HEK293T (cell line): ENCODE results near the gene SH3GLB2.

Experiments
- CTCF ChIA-PET: fragments of 350-600 bp; formaldehyde crosslinking; extraction: SDS; loops from one replicate; lab custom pipeline; 2021; ENCODE audit warnings: antibody characterized with exemption, inconsistent platforms; lab: Yijun Ruan, JAX
- POLR2A ChIA-PET: fragments of 350-600 bp; formaldehyde crosslinking; extraction: SDS; loops from one replicate; lab custom pipeline; 2020; ENCODE audit warnings: antibody characterized with exemption, inconsistent platforms; lab: Yijun Ruan, JAX
- DNase-seq: peaks from one replicate; pipeline ENCODE4 v3.0.0; 2012; ENCODE audit warnings: mixed read lengths; ENCODE audit errors: extremely low spot score
- ARNT ChIP-seq: fragments of 450-650 bp; IDR thresholded peaks from 2 replicates; pipeline ENCODE4 v1.6.1; 2017; ENCODE audit warnings: mild to moderate bottlenecking
- BHLHE40 ChIP-seq: fragments of 450-650 bp; IDR thresholded peaks from 2 replicates; pipeline ENCODE4 v1.6.1; 2016; ENCODE audit warnings: mild to moderate bottlenecking, moderate library complexity, borderline replicate concordance
- CTBP1 ChIP-seq: fragments of 450-650 bp; IDR thresholded peaks from 2 replicates; pipeline ENCODE4 v1.6.1; 2016; ENCODE audit warnings: borderline replicate concordance
- ELF4 ChIP-seq: fragments of 450-650 bp; IDR thresholded peaks from 2 replicates; pipeline ENCODE4 v1.6.1; 2017; ENCODE audit warnings: antibody characterized with exemption
- FOXA1 ChIP-seq: fragments of 450-650 bp; IDR thresholded peaks from 2 replicates; pipeline ENCODE4 v1.6.1; 2016; ENCODE audit warnings: mild to moderate bottlenecking
- FOXK2 ChIP-seq: fragments of 450-650 bp; IDR thresholded peaks from 2 replicates; pipeline ENCODE4 v1.6.1; 2016; ENCODE audit warnings: mild to moderate bottlenecking
- FOXM1 ChIP-seq: fragments of 450-650 bp; IDR thresholded peaks from 2 replicates; pipeline ENCODE4 v1.6.1; 2017; ENCODE audit warnings: mild to moderate bottlenecking, borderline replicate concordance
- HDGF ChIP-seq: fragments of 450-650 bp; IDR thresholded peaks from 2 replicates; pipeline ENCODE4 v1.6.1; 2017; ENCODE audit warnings: antibody characterized with exemption, borderline replicate concordance
- L3MBTL2 ChIP-seq: fragments of 450-650 bp; conservative IDR thresholded peaks from 2 replicates; pipeline ENCODE4 v1.6.1; 2016; ENCODE audit warnings: mild to moderate bottlenecking
- LEF1 ChIP-seq: fragments of 450-650 bp; IDR thresholded peaks from 2 replicates; pipeline ENCODE4 v1.6.1; 2017; ENCODE audit warnings: mild to moderate bottlenecking, borderline replicate concordance
- NFRKB ChIP-seq: fragments of 450-650 bp; IDR thresholded peaks from 2 replicates; pipeline ENCODE4 v1.6.1; 2016; ENCODE audit warnings: mild to moderate bottlenecking, moderate library complexity
- SP1 ChIP-seq: fragments of 450-650 bp; IDR thresholded peaks from 2 replicates; pipeline ENCODE4 v1.6.1; 2017
- SUZ12 ChIP-seq: fragments of 450-650 bp; IDR thresholded peaks from 2 replicates; pipeline ENCODE4 v1.6.1; 2016; ENCODE audit warnings: mild to moderate bottlenecking
- TARDBP ChIP-seq: fragments of 450-650 bp; IDR thresholded peaks from 2 replicates; pipeline ENCODE4 v1.6.1; 2016
- ZNF384 ChIP-seq: fragments of 450-650 bp; IDR thresholded peaks from 2 replicates; pipeline ENCODE4 v1.6.1; 2016
- TF ChIP-seq, protein P1 (sequence below): fragments of 450-650 bp; IDR thresholded peaks from 2 replicates; pipeline ENCODE4 v1.6.1; 2016

The SH3GLB2 gene

DNA sequence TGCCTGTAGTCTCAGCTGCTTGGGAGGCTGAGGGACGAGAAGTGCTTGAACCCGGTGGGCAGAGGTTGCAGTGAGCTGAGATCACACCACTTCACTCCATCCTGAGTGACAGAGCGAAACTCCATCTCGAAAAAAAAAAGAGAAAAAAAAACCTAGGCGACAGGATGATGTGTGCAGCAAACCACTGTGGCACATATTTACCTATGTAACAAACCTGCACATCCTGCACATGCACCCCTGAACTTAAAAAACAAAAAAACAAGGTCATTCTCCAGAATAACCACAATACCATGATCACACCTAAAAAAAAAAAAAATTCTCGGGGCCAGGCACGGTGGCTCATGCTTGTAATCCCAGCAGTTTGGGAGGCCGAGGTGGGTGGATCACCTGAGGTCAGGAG, 45.3 kb upstream of the SH3GLB2 start:
- no peak for TF ChIP-seq LEF1
- no peak for TF ChIP-seq ZNF384
- TF ChIP-seq NFRKB = no peak
- no peak for TF ChIP-seq ELF4
- no peak for TF ChIP-seq SP1
- no peak for TF ChIP-seq TARDBP
- no peak for TF ChIP-seq FOXM1
- TF ChIP-seq L3MBTL2 = no peak
- no peak for TF ChIP-seq CTBP1
- no peak for TF ChIP-seq ARNT
- no peak for TF ChIP-seq HDGF
- TF ChIP-seq BHLHE40 = no peak
- TF ChIP-seq SUZ12 = no peak
- no peak for TF ChIP-seq FOXA1
- TF ChIP-seq FOXK2 = no peak
- TF ChIP-seq, protein P1, sequence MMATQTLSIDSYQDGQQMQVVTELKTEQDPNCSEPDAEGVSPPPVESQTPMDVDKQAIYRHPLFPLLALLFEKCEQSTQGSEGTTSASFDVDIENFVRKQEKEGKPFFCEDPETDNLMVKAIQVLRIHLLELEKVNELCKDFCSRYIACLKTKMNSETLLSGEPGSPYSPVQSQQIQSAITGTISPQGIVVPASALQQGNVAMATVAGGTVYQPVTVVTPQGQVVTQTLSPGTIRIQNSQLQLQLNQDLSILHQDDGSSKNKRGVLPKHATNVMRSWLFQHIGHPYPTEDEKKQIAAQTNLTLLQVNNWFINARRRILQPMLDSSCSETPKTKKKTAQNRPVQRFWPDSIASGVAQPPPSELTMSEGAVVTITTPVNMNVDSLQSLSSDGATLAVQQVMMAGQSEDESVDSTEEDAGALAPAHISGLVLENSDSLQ = no peak
- POLR2A ChIA-PET = interaction anchor here (1.0 kb wide), 1 partner anchor 8 kb away, joined by 4 read pairs; the partner anchor contains the start of gene DOLPP1
- no peak for DNase-seq
- CTCF ChIA-PET = interaction anchor here (0.6 kb wide), 1 partner anchor 666 kb away, joined by 4 read pairs; no protein-coding TSS in a partner anchor

- TF ChIP-seq HDGF (no peak), ARNT (no peak), LEF1 (no peak), SUZ12 (no peak), NFRKB (no peak), CTBP1 (no peak), ZNF384 (no peak), TARDBP (no peak), SP1 (no peak), FOXA1 (no peak)
- ChIA-PET CTCF (no interaction called here), POLR2A (interaction anchor here (1.5 kb wide), 1 partner anchor 9 kb away, joined by 4 read pairs; the partner anchor contains the start of gene DOLPP1)
- DNase-seq = no peak
Observed at GRCh38 chr9:129072171-129072570, 44.0 kb upstream of the SH3GLB2 start.

DNA sequence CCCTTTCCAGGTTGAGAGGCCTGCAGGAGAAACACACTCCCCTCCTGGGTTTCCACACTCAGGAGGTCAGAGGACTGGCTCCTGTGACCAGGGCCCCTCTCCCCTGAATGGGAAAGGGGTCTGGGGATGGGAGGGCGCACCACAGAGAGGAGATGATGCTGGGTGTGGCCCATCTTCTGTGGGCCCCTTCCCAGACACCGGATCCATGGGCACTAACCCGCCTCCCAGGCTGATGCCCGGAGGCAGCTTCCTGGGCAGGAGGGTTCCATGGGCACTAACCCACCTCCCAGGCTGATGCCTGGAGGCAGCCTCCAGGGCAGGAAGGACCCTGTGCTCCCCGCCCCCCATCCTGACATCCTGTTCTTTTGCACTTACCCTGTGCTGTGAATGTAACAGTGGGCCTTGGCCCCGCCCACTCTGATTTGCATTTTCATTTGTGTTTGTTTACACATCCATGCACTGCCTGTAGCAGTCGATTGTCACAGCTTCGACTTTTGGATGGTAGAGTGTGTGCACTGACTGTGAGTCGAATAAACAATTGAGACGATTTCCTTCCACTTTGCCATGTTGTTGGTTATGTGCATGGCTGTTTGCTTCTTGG, 43.5 kb upstream of the SH3GLB2 start:
- no peak for DNase-seq
- POLR2A ChIA-PET = interaction anchor here (1.5 kb wide), 1 partner anchor 9 kb away, joined by 4 read pairs; the partner anchor contains the start of gene DOLPP1
- CTCF ChIA-PET = interaction anchor here (0.5 kb wide), 1 partner anchor 227 kb away, joined by 3 read pairs; no protein-coding TSS in a partner anchor
- TF ChIP-seq FOXK2 (no peak), NFRKB (no peak), BHLHE40 (no peak), LEF1 (no peak), ARNT (no peak), HDGF (no peak), ELF4 (no peak)

DNA sequence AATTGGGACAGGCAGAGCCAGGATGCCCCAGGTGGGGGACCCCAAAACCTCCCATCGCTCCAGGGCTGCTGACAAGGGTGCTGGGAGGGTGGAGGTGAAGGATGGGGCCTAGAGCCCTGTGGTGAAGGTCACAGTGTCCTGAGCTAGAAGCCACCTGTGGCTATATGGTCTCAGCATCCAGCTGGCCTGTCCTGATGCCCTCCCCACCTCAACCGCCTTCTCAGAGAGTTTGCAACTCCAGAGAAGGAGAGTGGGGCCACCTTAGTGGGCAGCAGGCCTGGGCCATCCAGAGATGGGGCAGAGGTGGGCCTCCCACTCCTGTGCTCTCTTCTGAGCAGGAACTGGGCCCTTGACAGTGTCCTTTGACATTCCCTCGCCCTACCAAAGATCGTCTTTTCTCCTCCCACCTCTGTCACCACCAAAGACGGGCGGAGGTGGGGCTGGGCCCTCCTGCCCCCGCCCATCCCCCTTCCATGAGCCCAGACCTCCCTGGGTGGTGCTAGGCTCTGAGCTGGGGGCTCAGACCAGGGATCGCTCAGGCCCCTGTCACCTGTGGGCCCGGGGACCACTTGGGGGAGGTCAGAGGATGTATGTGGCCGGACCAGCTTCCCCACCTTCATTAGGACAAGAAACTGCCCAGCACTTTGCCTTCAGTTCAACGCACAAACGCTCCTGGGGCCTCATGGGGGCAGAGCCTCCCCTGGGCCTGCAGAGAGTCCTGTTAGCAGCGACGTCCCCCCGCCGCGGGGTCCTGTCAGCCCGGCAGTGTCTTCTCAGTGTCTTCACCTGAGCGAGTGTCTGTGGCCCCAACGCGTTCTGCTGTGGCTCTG, 42.8 kb upstream of the SH3GLB2 start:
- no peak for DNase-seq
- no peak for TF ChIP-seq FOXM1
- TF ChIP-seq BHLHE40 = no peak
- no peak for TF ChIP-seq ZNF384
- no peak for TF ChIP-seq NFRKB
- TF ChIP-seq, protein P1 = no peak
- no peak for TF ChIP-seq SP1
- TF ChIP-seq ELF4 = no peak
- no peak for TF ChIP-seq FOXA1
- TF ChIP-seq TARDBP = no peak
- TF ChIP-seq L3MBTL2 = no peak
- no peak for TF ChIP-seq HDGF
- TF ChIP-seq CTBP1 = no peak
- no peak for TF ChIP-seq ARNT
- ChIA-PET POLR2A (interaction anchor here (1.5 kb wide), 1 partner anchor 10 kb away, joined by 4 read pairs; the partner anchor contains the start of gene DOLPP1), CTCF (interaction anchor here (0.5 kb wide), 1 partner anchor 226 kb away, joined by 3 read pairs; no protein-coding TSS in a partner anchor)

DNA sequence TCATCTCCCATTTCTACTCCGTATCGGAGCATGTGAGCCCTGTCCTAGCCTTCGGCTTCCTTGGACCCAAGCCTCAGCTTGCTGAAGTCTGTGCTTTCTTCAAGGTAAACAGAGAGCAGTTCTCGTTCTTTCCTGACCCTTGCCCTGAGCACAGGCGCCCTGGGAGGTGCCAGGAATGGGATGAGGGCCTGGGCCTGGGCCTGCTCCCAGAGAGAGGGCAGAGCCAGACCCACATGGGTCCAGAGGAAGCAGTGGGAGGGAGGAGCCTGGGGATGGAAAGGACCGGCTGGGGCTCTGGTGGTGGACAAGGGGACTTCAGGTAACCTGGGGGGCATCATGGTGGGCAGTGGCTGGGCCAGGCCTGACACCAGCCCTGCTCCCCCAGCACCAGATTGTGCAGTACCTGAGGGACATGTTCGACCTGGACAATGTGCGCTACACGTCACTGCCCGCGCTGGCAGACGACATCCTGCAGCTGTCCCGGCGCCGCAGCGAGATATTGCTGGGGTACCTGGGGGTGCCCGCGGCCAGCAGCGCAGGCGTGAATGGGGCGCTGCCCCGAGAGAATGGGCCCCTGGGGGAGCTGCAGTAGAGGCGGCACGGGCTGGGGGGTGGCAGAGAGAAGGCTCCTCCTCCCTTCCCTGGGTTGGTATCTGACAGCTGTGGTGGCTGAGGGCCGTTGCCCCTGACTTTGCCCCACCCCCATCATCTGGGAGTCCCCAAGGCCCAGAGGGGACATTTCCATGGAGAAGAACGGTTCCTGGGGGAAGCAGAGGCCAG, 41.9 kb upstream of the SH3GLB2 start:
- POLR2A ChIA-PET = interaction anchor here (1.4 kb wide), 1 partner anchor 11 kb away, joined by 10 read pairs; the partner anchor contains the start of gene DOLPP1
- CTCF ChIA-PET = no interaction called here
- DNase-seq = no peak
- TF ChIP-seq TARDBP (no peak), ZNF384 (no peak), ARNT (no peak), FOXM1 (no peak), FOXA1 (no peak), LEF1 (no peak)
- TF ChIP-seq, protein P1 = no peak
